Measurements from ENCODE around the gene PHF12.
"Not testable (repeated sequence)": the region's sequence is repeated elsewhere in the genome, so short reads cannot be mapped to it uniquely, and the experiment has no call there.

Gene PHF12

GRCh38 chr17:28941251-28941650 lies 10.1 kb downstream of the PHF12 start:
- peak overlapping the region; percentile 100 for H3K27ac ChIP-seq
- TF ChIP-seq CTCF (conservative IDR thresholded peaks at IDR 0.05), result no peak

DNA sequence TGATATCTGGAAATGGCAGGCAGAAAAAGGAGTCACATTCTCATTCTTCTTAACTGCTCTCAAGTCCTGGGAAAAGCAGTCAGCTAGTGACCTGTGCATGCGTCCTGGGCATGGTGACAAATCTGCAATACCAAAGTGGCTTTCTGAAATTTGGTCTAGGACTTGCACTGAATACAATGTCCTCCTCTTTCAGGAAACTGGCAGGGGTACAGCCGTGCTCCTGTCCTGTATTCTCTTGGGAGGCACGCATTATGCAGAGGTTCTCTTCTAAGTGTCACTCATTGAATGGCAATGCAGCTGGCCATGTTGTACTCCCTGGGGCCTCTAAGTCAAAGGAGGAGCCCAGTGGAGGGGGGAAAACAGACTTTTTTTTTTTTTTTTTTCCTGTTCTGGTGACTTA lies 10.6 kb downstream of the PHF12 start:
- H3K27ac ChIP-seq, result peak overlapping the region; percentile 100
- TF ChIP-seq CTCF (conservative IDR thresholded peaks at IDR 0.05), result no peak

DNA sequence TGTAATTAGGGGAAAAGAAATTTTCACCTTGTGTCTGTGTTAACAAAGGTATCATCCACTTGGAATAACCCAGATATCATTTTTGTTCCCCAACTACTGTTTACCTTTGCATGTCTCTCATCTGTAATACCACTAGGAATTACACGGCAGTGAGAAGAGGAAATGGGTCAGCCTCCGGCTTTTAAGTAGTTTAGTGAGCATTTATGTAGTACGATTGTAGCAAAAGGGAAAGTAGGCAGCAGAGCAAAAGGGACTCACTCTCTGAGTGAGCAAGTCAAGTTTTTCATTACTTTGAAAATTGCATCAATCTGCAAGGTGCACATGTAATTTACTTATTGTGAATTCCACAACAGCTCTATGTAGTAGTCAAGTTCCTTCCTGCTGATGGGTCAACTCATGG lies 11.2 kb downstream of the PHF12 start:
- peak overlapping the region; percentile 100 for H3K27ac ChIP-seq
- TF ChIP-seq CTCF (conservative IDR thresholded peaks at IDR 0.05), result no peak

- H3K27ac ChIP-seq, result peak overlapping the region; percentile 20
These were observed 12.8 kb downstream of the PHF12 start for GRCh38 chr17:28938552-28938951.

GRCh38 chr17:28937044-28937729 lies 14.1 kb downstream of the PHF12 start:
- H3K27ac ChIP-seq, result peak overlapping the region; percentile 20
- TF ChIP-seq CTCF (conservative IDR thresholded peaks at IDR 0.05), result no peak

More at GRCh38 chr17:28938552-28938951, 12.8 kb downstream of the PHF12 start:
- TF ChIP-seq CTCF (conservative IDR thresholded peaks at IDR 0.05), result no peak

- no peak overlapping the region for H3K27ac ChIP-seq
These were observed 15.4 kb downstream of the PHF12 start for GRCh38 chr17:28935744-28936460.

GRCh38 chr17:28934508-28934907 lies 16.8 kb downstream of the PHF12 start:
- not testable (repeated sequence) for H3K27ac ChIP-seq

More at GRCh38 chr17:28935744-28936460, 15.4 kb downstream of the PHF12 start:
- no peak for TF ChIP-seq CTCF (conservative IDR thresholded peaks at IDR 0.05)

DNA sequence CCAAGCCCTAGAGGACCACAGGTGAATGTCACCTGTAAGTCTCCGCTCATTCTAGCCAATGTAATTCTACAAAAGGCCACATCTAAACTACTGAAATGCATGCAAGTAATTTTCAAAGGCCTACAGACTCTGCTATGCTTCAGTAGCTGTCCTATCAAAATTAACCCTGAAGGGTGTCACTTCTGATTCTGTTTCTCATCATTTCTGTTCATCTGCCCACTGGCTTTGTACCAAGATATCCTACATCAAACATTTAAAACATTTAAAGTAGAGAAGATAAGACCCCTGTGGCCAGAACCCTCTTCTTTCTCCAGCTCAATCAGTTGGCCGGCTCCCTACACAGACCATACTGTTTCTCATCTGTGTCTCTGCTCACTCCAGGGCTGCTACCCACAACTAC lies 21.5 kb downstream of the PHF12 start:
- TF ChIP-seq CTCF (conservative IDR thresholded peaks at IDR 0.05), result 0 out of 2 replicates have a peak, but pooled peaks have one; percentile 15
- H3K27ac ChIP-seq, result 0 out of 2 replicates have a peak overlapping the region, but pooled peaks have one; percentile 4

Data from VCaP (cell line).